Prostate gland (tissue), 2 donors: ENCODE data around the gene CENATAC. TPM values are rescaled to one million over a fixed set of nuclear protein-coding genes. Genes with fewer than 3 reads are reported as not detected.
"Not testable (repeated sequence)": the region's sequence is repeated elsewhere in the genome, so short reads cannot be mapped to it uniquely, and the experiment has no call there.

Experiments used
- DNase-seq: peaks from one replicate; pipeline ENCODE4 v3.0.0-alpha.2; 2019; ENCODE audit warnings: low spot score
- H3K27ac ChIP-seq, 2 donors: fragments of 200-600 bp; sonication (generic); 2 replicates each; pipeline ENCODE4 v1.5.1; 2017 to 2019
- H3K27me3 ChIP-seq: fragments of 200-600 bp; sonication (generic); replicated peaks from 2 replicates; pipeline ENCODE4 v1.5.1; 2019; ENCODE audit not compliant: insufficient read depth
- H3K36me3 ChIP-seq, 2 donors: fragments of 200-600 bp; sonication (generic); 1 replicate in 1 of 2; 2 replicates in 1 of 2; pipeline versions ENCODE4 v1.5.1 to v1.8.1; 2017 to 2019
- H3K4me1 ChIP-seq: fragments of 200-600 bp; sonication (generic); replicated peaks from 2 replicates; pipeline ENCODE4 v1.5.1; 2019
- H3K4me3 ChIP-seq, 2 donors: fragments of 200-600 bp; sonication (generic); 2 replicates each; pipeline ENCODE4 v1.5.1; 2017 to 2019
- H3K9me3 ChIP-seq: fragments of 200-600 bp; sonication (generic); 2 replicates; pipeline ENCODE4 v1.5.1; 2017
- CTCF ChIP-seq, 4 experiments: fragments of 200-600 bp in 2 of 4; fragments of 450-650 bp in 2 of 4; sonication (generic) in 2 of 4; IDR thresholded peaks; 1 replicate in 3 of 4; 2 replicates in 1 of 4; pipeline ENCODE4 v1.5.1; 2016 to 2019; ENCODE audit warnings: antibody characterized with exemption in 4 of 4, mild to moderate bottlenecking in 2 of 4, moderate library complexity in 2 of 4
- POLR2A ChIP-seq: fragments of 450-650 bp; IDR thresholded peaks from one replicate; pipeline ENCODE4 v1.6.1; 2016; ENCODE audit warnings: antibody characterized with exemption, mild to moderate bottlenecking
- POLR2AphosphoS5 ChIP-seq: sonication (generic); formaldehyde crosslinking; IDR thresholded peaks from one replicate; pipeline ENCODE4 v1.6.1; 2017; ENCODE audit warnings: antibody characterized with exemption
- WGBS: methylation state at CpG from one replicate; pipeline ENCODE4 v1.1.5; 2018; 5-methylcytosine and 5-hydroxymethylcytosine counted together
- intact Hi-C: fragments of 100-400 bp; cut with DNase I; formaldehyde crosslinking; loops from one replicate; pipeline ENCODE4 v1.14.2; 2022
- total RNA-seq, 2 donors: library from RNA; depleted of rRNA; stranded (reverse); fragments of >200 nt; gene quantifications; one replicate each; pipeline ENCODE4 v1.1.0, GENCODE V29; 2016

The CENATAC gene
- total RNA-seq, 2 donors from 2014 or later, result 19.4 to 44.5 TPM

DNA sequence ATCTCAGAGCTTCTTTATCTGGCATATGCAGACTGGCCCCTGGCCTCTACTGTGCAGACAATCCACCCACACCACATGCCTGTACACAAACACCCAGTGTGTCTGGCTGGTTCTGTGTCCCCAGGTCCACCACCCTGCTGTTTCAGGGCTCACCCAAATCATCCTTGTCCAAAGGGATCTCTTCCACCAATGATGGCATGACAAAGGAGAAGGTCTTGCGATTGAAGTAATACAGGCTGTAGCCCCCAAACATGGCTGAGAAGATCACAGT, 31.1 kb downstream of the CENATAC start:
- no peak for DNase-seq
- Histone ChIP-seq H3K27me3 (no peaks in the 10 kb centered on the region), H3K4me1 (peaks cover 17% of the 10 kb centered on the region), H3K4me3 (peak overlapping the region in 1 of 2 donors; percentile 75), H3K9me3 (no peaks in the 10 kb centered on the region), H3K27ac (peak overlapping the region; percentile 91 to 93), H3K36me3 (no peaks in the 10 kb centered on the region)
- 80% methylated on average over 1 of the region's 1 CpG for WGBS
- intact Hi-C loops, result no loop called here
- TF ChIP-seq POLR2A (no peak), POLR2AphosphoS5 (no peak), CTCF (IDR thresholded peaks at IDR 0.05) (no peak)

DNA sequence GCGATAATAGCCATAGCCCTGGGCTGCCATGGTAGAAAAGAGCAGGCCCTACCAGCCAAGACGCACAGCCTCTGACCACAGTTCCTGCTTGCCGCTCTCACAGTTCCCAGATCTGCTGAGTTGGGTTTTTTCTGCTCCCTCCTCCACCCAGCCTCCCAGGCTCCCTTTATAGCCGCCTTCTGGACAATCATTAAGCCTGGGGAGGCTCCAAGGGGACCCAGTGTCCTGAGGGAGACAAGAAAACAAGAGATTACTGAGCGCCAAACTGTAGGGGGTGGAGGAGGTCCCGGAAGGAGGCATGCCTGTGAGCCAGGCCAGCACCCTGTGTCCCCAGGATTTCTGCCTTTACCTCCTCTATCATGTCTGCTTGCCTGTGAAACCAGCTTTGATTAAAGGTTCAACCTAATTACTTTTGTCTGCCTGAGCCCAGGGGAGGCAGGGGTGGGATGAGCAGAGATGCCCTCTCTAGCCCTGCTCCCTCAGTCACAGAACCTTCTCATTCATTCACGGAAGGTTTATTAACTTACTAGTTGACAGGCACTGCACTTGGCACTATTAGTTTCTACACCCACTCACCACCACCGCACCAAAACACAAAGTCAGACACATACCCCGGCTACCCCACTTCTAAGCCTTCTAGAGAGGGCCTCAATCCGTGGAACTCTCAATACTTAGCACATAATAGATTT, 31.5 kb downstream of the CENATAC start:
- Histone ChIP-seq H3K36me3 (no peaks in the 10 kb centered on the region), H3K4me3 (peak overlapping the region; percentile 68 to 75), H3K4me1 (peaks cover 17% of the 10 kb centered on the region), H3K27me3 (no peaks in the 10 kb centered on the region), H3K27ac (peak overlapping the region; percentile 91 to 93), H3K9me3 (no peaks in the 10 kb centered on the region)
- no peak for TF ChIP-seq POLR2A
- TF ChIP-seq CTCF (IDR thresholded peaks at IDR 0.05), result peak in 1 of 4 experiments; percentile 4
- TF ChIP-seq POLR2AphosphoS5, result peak; percentile 75
- 45% methylated on average over 10 of the region's 10 CpGs for WGBS
- intact Hi-C loops, result no loop called here
- peak; percentile 48 for DNase-seq

DNA sequence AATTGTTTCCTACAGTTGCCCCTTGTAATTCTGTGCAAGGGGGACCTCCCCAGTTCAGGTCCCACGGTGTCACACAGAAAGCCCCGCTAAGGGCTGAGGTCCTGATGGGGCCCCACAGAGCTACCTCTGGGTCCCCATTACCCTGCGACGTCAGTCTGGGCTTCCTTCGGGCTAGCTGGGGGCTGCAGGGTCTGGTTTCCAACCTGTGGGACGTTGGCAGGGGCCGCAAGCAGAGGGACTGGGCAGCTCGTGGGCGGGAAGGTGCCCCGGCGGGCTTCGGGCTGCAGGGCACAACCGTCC, 32.0 kb downstream of the CENATAC start:
- intact Hi-C loops, result no loop called here
- H3K36me3 ChIP-seq, result no peaks in the 10 kb centered on the region
- DNase-seq, result no peak
- H3K27me3 ChIP-seq, result no peaks in the 10 kb centered on the region
- H3K4me3 ChIP-seq, result peak overlapping the region; percentile 68 to 75
- H3K27ac ChIP-seq, result peak overlapping the region; percentile 91 to 93
- 3% methylated on average over 13 of the region's 13 CpGs for WGBS
- H3K4me1 ChIP-seq, result peaks cover 17% of the 10 kb centered on the region
- TF ChIP-seq CTCF (IDR thresholded peaks at IDR 0.05), result no peak
- TF ChIP-seq POLR2AphosphoS5, result no peak
- TF ChIP-seq POLR2A, result no peak
- no peaks in the 10 kb centered on the region for H3K9me3 ChIP-seq

DNA sequence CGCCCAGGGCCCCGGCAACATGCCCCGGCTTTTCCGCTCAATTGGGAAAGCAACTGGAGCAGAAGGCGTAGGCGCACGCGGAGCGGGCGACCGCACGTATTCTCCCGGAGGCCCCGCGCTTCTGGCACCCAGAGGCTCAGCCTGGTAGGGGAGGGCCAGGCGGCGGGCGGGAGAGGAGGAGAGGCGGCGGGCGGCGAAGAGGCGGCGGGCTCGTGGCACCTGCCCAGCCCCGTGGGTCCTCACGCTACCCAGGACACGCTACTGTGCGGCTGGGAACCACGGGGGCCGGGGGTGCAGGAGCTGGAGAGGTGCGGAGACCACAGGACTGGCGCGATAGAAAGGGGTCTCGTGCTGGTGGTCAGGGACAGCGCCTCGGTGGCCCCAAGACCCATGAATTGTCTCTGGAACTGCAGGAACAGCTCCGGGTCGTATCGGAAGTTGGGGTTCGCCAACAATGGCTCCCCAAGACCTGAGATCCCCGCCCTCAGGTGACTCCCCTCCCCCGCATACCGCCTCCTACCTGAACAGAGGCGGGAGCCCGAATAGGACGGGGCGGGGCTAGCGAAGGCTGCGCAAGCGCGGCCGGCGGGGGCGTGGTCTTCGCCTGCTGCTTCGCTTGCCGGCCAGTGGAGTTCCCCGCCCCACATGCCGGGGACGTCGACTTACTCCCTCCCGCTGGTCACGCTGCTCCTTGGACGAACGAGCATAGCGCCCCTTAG, 32.5 kb downstream of the CENATAC start, which contains the start of gene SLC37A4:
SLC37A4 (minus strand) TSS at position 549 of the 719 bp plus-strand sequence.
- peak; percentile 98 for DNase-seq
- intact Hi-C loops, result no loop called here
- no peaks in the 10 kb centered on the region for H3K9me3 ChIP-seq
- TF ChIP-seq CTCF (IDR thresholded peaks at IDR 0.05), result peak; percentile 39 to 97 (median 91)
- peak; percentile 98 for TF ChIP-seq POLR2AphosphoS5
- peak; percentile 77 for TF ChIP-seq POLR2A
- H3K27ac ChIP-seq, result peak within 1 kb of the TSS; percentile 91 to 93
- H3K4me3 ChIP-seq, result peak within 1 kb of the TSS; percentile 68 to 75
- H3K36me3 ChIP-seq, result no peaks in the 10 kb centered on the region
- H3K27me3 ChIP-seq, result no peaks in the 10 kb centered on the region
- peaks cover 17% of the 10 kb centered on the region for H3K4me1 ChIP-seq
- WGBS, result under 1% methylated on average over 64 of the region's 67 CpGs

DNA sequence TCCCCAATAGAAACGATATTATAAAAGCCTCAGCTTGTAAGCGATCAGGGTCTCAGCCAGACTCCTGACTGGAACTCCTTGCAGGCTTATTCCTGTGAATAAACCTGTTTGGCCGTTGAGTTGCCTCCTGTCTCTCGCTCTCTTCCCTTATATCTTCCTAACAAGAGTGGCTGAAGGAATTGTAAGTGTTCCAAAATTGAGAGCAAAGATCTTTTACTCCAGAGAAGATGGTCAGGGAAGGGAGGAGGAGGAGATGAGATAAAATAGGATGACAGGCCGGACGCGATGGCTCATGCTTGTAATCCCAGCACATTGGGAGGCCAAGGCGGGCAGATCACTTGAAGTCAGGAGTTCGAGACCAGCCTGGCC, 34.0 kb downstream of the CENATAC start:
- intact Hi-C loops, result no loop called here
- Histone ChIP-seq H3K27me3 (no peaks in the 10 kb centered on the region), H3K36me3 (no peaks in the 10 kb centered on the region), H3K4me3 (no peak overlapping the region), H3K9me3 (no peaks in the 10 kb centered on the region), H3K27ac (no peak overlapping the region), H3K4me1 (peaks cover 17% of the 10 kb centered on the region)
- no peak for TF ChIP-seq POLR2A
- TF ChIP-seq CTCF (IDR thresholded peaks at IDR 0.05), result no peak
- no peak for TF ChIP-seq POLR2AphosphoS5
- WGBS, result 83% methylated on average over 9 of the region's 9 CpGs
- no peak for DNase-seq

- H3K27ac ChIP-seq, H3K27me3 ChIP-seq, H3K4me3 ChIP-seq, H3K9me3 ChIP-seq, DNase-seq, H3K36me3 ChIP-seq, intact Hi-C loops: not testable (repeated sequence)
- 80% methylated on average over 10 of the region's 10 CpGs for WGBS
- H3K4me1 ChIP-seq, result peaks cover 12% of the 10 kb centered on the region
Observed at GRCh38 chr11:119033421-119033820, 35.5 kb downstream of the CENATAC start.
